Effector CD8-positive, alpha-beta T cell (primary cell): Measurements from ENCODE around the gene OPRM1.

ENCODE experiments used
- DNase-seq: peaks from one replicate; lab custom pipeline; 2025; lab: John Stamatoyannopoulos, UW

Gene OPRM1

DNA sequence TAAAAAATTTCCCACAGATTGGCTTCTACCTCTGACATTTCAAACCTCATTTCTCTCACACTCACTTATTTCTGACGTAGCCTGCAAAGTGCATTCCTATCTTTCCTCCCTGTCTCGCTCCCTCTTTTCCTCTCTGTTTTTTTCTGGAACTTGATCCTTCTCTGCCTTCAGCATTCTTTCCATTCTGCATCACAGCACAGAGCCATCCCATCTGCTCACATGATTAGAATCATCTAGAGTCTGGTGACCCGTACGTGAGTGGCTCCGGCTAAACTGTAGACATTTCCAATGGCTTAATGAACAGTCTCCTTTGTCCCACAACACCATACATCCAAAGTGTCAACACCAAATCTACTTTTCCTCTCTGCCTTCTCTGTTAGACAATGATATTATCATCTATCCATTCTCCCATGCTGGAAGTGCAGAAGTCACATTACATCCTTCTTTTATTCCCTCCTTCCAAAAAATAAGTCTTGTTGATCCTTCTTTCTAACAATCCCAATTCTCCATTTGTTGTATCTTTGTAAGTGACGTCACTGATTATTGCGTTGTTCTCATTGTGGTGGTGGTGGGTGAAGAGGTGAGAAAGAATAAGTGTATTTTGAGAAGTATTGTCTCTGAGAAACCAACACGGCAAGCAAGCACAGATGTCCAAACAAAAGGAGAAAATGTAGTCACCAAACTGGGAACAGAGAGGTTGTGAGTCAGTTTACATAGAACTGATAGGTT lies 41.6 kb downstream of the OPRM1 start:
- DNase-seq = no peak

DNA sequence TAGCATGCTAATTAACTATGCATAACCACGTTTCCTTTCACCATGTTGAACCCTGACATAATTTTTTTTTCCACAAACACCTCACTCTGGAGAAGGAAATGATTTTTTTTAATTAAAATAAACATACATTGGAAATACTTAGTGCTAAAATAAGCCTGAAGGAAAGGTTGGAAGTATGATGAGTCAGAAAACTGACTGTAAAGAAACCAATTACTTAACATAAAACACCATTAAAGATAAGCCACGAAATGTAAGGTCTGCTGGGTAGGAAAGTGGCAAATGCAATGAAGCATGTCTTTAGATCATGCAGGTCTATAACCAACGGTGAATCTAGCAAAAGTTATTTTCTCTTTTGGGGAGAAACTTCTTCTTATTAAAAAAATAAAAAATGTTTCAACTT lies 47.5 kb downstream of the OPRM1 start:
- no peak for DNase-seq

DNA sequence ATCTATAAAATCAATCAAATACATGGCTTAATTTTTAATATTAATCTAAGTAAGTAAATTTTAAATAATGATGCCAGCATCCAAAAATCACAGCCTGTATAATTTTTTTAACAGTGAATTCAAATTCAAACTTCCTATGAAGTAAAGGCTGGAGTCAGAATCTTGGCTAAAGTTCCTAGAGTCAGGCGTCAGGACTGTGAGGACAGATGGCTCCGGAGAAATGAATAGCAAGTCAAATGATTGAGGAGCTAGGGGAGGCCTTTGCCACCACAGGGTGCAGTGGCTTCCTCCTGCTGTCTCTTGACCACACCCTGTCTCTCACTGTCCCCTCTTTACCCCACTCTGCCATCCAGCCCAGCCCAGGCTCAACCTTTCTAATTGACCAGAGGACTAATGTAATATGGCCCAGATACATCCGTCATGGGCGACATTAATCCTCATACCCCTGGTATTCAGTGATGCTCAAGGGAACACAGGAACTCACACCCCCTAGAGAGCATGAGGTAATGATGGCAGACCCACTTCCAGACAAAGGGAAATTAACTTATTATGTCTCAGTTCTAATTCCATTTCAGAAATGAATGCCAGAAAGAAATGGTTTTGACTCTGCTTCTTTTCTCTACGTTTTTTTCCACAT lies 53.4 kb downstream of the OPRM1 start:
- no peak for DNase-seq

DNA sequence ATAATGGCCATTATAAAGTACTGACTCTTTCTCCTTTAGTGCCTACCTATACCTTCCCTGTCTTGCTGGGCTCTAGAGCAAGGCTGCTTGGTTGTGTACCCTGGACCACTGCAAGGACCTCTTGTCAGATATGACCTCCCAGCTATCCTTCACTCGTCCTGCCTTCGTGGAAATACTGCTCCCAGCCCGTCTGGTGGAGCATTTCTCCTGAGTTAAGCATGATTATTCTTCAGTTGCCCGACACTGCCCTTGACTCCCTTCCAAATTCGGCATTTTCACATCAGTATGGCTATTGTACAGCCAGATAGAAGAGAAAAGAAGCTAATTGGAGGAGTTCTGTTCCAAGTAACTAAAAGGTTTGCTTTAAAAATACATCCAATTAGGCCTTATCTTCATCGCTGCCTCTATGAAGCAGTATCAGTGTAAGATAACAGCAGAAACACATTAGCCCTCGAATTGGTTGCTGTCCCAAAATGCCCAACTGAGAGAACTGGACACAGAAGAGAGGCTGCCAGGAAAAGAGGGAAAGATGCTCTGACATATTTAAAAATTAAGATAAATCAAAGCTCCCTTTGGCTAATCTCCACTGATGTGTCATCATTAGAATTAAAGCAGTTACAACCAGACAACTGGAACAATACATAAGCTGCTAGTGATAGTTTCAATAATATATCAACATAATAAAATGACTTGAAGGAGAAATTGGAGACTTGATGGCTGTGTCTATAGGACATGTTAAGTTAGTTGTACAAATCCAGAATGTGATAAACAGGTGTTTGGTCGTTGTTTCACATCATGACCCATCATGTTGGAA lies 54.4 kb downstream of the OPRM1 start:
- no peak for DNase-seq

DNA sequence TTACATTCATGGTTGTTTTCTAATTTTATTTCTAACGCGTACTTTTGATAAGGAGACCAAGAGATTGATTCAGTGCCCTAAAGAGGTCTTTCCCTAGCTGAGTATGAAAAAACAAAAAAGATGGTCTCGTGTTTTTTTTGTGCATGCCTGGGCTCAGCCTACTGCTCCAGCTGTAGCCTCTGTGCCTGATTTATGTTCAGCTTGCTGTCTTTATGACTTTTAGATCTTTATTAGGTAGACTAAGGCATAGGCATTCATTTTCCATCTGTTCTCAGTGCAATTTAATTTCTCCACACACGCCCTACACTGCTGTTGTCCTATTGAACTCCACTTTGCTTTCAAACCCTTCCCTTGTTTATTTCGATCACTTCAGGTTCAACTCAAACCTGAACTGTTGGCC lies 56.5 kb downstream of the OPRM1 start:
- no peak for DNase-seq

DNA sequence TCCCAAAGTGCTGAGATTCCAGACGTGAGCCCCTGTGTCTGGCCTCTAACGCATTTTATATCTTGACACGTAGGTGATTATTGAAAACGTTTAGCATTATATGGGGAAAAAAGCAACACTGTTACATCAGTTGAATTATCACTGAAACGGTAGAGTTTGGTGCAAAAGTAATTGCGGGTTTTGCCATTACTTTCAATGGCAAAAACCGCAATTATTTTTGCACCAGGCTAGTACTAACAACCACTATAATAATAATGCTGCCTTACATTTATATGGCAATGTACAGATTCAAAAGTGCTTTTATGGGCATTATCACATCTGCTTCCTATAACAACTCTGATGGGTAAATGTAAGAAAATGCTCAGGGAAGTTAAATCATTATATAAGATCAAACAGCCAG lies 57.3 kb downstream of the OPRM1 start:
- no peak for DNase-seq

DNA sequence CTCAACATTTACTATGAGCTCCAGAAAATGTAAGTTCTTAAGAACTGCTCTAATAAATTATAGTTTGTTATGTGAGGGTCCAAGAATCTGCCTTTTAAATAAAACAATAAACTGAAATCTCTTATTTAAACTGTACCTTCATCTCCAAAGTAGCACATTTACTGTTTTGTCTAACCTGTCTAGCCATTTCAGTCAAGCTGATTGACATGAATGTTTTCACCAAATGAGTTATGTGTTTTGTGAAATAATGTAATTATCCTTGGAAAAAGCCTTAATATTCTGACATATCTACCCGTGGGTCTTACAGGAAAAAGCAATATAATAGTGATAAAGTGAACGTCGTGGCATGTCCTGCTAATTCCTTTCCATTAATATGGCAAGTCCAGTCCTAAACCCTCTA lies 57.8 kb downstream of the OPRM1 start:
- DNase-seq = no peak

DNA sequence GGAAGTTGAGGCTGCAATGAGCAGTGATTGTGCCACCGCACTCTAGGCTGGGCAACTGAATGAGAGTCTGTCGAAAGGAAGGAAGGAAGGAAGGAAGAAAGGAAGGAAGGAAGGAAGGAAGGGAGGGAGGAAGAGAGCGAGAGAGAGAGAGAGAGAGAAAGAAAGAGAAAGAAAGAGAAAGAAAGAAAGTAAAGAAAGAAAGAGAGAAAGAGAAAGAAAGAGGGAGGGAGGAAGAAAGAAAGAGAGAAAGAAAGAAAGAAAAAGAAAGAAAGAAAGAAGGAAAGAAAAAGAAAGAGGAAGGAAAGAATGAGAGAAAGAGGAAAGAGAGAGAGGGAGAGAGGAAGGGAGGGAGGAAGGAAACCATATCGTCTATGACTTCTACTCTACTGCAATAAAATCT lies 60.2 kb downstream of the OPRM1 start:
- no peak for DNase-seq

DNA sequence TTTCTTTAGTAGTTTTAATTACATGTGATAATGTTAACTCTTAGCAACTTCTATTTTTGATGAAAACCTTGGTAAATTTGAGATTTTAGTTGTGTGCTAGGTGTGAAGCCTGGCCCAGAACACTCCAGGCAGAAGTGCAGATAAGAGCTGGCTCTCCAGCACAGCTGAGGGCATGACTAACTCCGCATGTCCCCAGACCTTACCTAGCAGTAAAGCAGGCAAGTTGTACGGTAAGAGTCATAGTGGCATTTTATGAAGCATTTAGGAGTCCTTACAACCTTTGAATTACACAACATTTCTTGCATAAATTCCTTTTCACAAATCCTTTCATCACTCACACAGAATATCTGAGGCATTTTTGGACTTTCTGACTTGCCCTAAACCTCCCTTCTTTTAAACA lies 67.2 kb downstream of the OPRM1 start:
- no peak for DNase-seq

DNA sequence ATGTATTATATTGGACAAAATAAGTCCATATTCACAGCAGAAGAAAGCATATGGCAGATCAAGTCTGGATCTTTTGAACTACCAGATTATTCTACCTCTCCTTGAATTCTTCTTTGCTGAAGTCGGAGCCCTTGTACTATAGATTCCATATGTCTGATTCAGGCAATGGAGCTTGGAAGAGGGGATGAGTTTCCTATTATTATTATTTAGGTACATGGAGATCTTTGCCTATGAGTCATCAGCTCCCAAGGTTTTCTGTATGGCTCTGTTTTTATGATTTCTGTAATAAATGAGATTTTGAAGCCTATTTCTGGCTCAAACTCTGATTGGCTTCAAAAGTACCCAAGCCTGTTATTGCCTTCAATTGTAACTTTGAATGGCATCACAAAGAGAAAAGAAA lies 72.0 kb downstream of the OPRM1 start:
- DNase-seq = no peak

DNA sequence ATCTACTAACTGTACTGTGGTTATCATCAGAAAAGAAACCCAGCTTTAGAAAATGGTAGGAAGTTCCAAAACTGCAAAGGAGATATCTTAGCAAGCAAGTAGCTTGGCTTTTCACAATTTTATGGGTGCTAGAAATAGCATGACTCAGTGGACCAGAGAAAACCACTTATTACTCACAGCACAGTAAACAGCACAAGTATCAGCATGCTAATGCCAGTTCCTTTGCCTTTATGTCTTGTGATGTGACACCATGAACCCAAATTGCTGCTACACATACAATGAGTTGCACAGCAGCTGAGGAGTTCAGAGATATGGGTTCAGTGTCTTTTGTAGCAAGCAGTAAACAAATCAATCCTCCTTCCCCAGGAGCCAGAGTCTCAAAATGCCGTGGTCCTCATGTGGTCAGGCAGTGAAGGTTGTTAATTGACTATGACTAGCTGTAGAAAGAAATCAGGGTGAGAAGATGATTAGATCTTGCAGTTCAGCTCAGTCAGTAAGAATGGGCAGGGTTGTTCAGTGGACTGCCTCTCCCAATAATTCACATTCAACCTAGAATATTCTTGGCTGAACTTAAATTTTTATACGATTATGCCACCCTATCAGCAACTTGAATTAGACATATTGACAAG lies 73.3 kb downstream of the OPRM1 start:
- DNase-seq = no peak

DNA sequence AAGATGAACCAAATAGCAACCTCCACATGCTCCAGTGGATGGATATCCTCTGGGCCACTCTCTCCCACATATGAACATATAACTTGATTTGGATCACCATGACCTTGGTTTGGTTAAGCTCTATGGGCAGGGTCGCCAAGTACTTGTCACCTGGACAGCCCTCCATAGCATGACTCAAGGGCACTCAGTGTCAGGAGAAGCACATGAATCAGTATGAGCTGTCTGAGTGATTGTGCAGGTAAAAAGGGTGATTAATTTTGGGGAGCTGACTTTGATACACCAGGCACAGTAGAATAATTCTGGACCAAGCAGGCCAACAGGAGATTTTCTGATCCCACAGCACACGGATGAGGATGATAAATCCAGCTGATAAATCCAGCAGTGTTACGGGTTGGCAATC lies 74.4 kb downstream of the OPRM1 start:
- no peak for DNase-seq

DNA sequence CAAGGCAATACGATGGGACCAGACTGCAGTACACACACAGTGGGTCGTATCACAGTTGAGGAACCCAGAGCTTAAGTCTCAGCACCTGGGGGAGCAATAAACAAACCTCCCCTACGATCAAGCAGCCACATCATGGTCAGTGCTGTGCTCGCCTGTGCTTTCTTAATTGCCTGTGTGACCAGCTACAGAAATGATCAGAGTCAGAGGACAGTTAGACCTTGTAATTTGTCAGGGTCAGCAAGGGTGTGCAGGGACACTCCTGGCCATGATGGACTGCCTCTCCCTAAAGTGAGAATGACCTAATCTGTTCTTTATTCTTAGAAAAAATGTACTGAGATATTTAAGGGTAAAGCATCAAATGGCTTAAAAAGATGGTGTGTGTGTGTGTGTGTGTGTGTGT lies 78.4 kb downstream of the OPRM1 start:
- DNase-seq = no peak

DNA sequence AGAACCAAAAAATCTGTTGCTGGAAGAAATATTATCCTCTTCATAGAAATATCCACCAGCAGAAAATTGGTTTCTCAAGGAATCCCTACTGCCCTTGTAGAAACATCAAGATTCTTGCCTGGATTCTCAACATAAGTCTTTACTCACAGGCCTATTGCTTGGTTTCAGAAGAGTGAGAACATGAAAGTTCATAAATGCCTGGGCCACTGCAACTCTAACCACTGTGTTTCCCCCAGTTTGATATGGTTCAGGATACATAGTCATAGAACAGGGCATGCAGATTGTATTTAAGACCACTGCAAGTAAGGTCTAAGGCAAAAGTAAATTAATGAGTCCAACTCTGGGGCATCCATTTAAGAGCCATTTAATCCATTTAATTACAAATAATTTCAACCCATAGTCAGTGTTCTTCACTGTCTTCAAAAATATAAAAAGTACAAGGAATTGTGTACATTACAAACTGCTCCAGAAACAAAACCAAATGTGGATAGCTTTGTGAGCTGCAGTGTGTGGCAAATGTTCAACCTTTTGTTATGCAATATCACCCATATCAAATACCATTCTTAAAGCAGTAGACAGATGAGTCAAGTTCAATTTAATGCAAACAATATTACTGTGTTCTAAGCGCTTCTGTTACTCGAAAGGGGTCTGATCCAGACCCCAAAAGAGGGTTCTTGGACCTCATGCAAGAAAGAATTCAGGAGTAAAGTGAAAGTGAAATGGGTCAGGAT lies 83.3 kb downstream of the OPRM1 start:
- no peak for DNase-seq

DNA sequence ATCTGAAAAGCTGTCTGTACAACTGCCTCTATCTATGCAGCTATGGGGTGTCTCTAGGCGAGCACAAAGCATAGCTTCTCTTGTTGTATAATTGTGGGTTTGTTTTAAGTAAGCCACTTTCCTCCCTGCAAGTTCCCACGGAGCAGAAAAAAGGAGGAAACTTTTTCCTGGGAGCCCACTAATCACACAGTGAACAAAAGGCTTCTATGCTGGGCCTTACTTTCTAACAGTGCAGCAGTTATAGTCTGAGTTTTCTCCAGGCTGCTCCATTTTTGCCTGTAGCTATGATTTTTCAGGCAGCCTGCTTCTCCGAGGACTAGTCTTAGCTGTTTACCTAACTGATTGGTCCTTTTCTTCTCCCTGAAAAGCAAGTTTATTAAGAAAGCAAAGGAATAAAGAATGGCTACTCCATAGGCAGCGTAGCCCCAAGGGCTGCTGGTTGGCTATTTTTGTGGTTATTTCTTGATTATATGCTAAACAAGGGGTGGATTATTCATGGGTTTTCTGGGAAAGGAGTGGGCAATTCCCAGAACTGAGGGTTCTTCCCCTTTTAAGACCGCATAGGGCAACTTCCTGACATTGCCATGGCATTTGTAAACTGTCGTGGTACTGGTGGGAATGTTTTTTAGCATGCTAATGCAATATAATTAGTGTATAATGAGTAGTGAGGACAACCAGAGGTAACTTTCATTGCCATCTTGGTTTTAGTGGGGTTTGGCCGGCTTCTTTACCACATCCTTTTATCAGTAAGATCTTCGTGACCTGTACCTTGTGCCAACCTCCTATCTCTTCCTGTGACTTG lies 84.3 kb downstream of the OPRM1 start:
- no peak for DNase-seq

DNA sequence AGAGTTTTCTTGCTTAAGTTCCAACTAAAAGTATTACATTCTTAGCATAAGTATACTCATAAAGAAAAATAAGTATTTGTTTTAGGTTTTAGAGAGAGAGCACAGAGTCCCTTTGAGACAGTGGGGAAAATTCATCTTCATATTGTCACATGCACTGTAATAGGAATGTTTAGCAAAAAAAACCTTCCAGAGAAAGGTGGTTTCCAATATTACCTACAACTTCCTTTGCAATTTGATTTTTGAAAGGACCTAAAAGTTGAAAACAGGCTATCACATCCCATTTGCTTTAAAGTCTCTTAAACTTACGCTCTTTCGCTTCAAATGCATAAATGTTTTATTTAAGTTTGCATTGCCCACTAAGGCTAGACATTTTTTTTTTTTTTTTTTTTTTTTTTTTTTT lies 86.4 kb downstream of the OPRM1 start:
- no peak for DNase-seq

DNA sequence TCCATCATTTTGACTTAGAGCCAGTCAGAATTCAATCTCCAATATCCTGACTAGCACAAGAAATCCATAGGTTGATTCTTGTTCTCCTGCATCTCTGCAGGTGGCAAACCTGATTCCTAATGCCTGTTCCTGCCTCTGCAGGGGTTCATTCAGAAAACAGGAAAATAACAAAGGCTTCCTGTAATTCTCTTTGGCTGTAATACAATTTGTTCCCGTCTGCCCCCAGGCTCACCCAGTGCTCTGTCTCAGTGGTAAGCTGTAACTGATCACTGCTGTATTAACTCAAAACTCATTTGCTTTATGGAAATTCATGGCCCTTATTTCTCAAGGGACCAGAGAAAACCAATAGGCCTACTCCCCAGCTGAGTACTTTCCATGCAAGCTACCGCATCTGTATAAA lies 88.6 kb downstream of the OPRM1 start:
- DNase-seq = no peak

DNA sequence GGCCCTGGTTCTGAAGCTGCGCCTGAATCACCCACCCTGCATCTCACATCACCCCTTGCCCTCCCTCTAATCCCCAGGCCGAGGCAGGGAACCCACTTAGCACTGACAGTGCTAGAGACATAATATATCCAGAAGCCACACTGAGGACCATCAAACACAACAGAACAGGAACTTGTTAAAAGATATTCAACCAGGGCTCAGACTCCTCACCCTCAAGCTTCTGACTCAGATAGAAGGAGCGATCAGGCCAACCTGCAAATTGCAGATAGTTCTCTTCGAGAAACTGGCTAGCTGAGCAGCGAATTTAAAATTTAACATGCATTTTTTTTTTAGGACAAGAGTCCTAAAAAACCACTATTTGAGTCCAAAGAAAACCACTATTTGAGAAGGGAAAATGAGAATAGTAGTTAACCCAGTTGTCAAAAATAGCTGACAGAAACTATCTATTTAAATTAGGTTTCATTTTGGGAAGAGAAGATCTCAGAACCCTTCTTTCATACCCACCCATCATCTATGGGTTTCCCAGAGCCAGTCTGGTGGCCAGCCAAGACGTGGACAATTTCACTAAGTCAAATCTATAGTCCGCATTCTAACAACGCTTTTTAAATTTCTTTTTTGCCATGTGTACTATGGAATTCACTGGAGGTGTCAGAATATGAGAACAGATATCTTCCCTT lies 95.6 kb downstream of the OPRM1 start:
- no peak for DNase-seq

DNA sequence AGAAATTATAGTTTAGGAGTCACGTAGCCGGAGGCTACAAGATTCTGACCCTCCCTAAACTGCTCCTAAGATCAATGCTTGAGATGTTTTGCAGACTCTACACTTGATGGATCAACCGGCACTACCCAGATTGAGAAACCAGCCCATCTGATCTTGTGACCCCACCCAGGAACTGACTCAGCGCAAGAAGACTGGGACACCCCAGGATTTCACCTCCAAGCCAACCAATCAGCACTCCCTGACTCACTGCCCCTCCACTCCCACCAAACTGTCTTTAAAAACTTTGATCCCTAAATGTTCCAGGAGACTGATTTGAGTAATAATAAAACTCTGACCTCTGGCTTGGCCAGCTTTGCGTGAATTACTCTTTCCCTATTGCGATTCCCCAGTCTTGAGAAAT lies 99.8 kb downstream of the OPRM1 start:
- no peak for DNase-seq

DNA sequence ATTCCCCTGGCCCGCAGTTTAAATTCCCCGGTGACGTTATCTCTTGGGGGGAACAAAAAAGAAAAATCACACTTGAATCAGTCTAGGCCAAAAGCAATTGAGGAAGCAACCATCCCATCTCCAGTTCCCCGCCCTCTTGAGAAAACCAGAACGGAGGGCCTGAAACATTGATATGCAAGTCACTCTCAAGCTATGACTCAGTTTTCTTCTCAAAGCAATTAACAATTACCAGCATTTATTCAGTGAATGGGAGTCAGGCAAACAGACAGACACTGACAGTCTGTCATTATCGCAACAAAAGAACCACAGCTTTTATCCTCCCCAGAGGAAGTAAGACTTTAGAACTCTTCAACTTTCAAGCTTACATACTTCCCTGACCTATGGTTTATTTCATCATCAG lies 100.9 kb downstream of the OPRM1 start:
- no peak for DNase-seq

DNA sequence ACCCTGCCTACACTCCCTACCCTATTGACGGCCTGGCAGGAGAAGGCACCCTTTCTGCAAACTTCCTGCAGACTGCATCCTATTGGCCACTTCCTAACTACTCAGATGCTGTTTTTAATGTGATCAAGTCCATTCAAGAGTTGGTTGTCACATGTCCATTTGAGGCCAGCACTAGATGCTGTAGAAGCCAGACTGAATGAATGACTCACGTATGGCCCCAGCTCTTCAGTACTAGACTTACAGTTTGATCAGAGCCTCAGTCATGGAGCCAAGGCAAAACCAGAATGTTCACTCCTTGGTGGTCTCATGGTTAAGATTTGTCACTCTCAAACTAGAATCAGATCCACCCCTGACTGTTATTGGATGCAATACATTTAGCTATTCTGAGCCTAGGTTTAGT lies 101.7 kb downstream of the OPRM1 start:
- DNase-seq = no peak
